NCI-H226 (cell line): ENCODE measurements around the gene LSM3.
A peak's percentile ranks its signal among the peaks of the same experiment; 100 is the strongest.

Source experiments
- DNase-seq: peaks from one replicate; pipeline ENCODE4 v3.0.0-alpha.2; 2015

LSM3 gene

GRCh38 chr3:14143271-14144225 is 35.1 kb upstream of the LSM3 start:
- DNase-seq, result peak; percentile 96

GRCh38 chr3:14144423-14145075 is 34.1 kb upstream of the LSM3 start:
- DNase-seq, result peak; percentile 95

- no peak for DNase-seq
These were observed 33.4 kb upstream of the LSM3 start for GRCh38 chr3:14145236-14145635.

GRCh38 chr3:14145670-14146380 is 32.8 kb upstream of the LSM3 start:
- DNase-seq, result no peak

- no peak for DNase-seq
These were observed 32.1 kb upstream of the LSM3 start for GRCh38 chr3:14146381-14147065.

GRCh38 chr3:14147066-14147435 is 31.6 kb upstream of the LSM3 start:
- no peak for DNase-seq

GRCh38 chr3:14147617-14148016 is 31.0 kb upstream of the LSM3 start:
- no peak for DNase-seq

GRCh38 chr3:14148041-14148985 is 30.3 kb upstream of the LSM3 start:
- peak; percentile 23 for DNase-seq

- DNase-seq, result no peak
These were observed 28.5 kb upstream of the LSM3 start for GRCh38 chr3:14150078-14150477.

- DNase-seq, result no peak
These were observed 28.0 kb upstream of the LSM3 start for GRCh38 chr3:14150491-14151230.

- no peak for DNase-seq
These were observed 27.0 kb upstream of the LSM3 start for GRCh38 chr3:14151471-14152083.

GRCh38 chr3:14152233-14152962 is 26.2 kb upstream of the LSM3 start:
- DNase-seq, result no peak

GRCh38 chr3:14152963-14153355 is 25.7 kb upstream of the LSM3 start:
- no peak for DNase-seq

- DNase-seq, result no peak
These were observed 25.0 kb upstream of the LSM3 start for GRCh38 chr3:14153663-14154062.

GRCh38 chr3:14154276-14154675 is 24.3 kb upstream of the LSM3 start:
- DNase-seq, result no peak

GRCh38 chr3:14154895-14155440 is 23.6 kb upstream of the LSM3 start:
- DNase-seq, result no peak

GRCh38 chr3:14156201-14156600 is 22.4 kb upstream of the LSM3 start:
- no peak for DNase-seq

- no peak for DNase-seq
These were observed 21.6 kb upstream of the LSM3 start for GRCh38 chr3:14156843-14157561.

GRCh38 chr3:14157951-14158350 is 20.7 kb upstream of the LSM3 start:
- no peak for DNase-seq
